Middle frontal gyrus (tissue), 1 donor: ENCODE results near the gene MFN2.

Experiments used
- DNase-seq: peaks from one replicate; pipeline ENCODE4 v3.0.0-alpha.2; 2015; ENCODE audit warnings: low spot score; ENCODE audit errors: extremely low spot score

The MFN2 gene

GRCh38 chr1:11960276-11960675, 20.0 kb upstream of the MFN2 start:
- no peak for DNase-seq

- DNase-seq, result no peak
Measured at GRCh38 chr1:11960715-11961114, 19.5 kb upstream of the MFN2 start.

- no peak for DNase-seq
Measured at GRCh38 chr1:11961230-11961629, 19.0 kb upstream of the MFN2 start.

GRCh38 chr1:11963622-11964021, 16.6 kb upstream of the MFN2 start:
- DNase-seq, result no peak

GRCh38 chr1:11964656-11965055, 15.6 kb upstream of the MFN2 start:
- no peak for DNase-seq

- DNase-seq, result no peak
Measured at GRCh38 chr1:11967028-11967547, 13.2 kb upstream of the MFN2 start.

- DNase-seq, result no peak
Measured at GRCh38 chr1:11970441-11971185, 9.6 kb upstream of the MFN2 start.

- DNase-seq, result no peak
Measured at GRCh38 chr1:11977625-11978024, 2.6 kb upstream of the MFN2 start.

GRCh38 chr1:11978301-11978700, 1.9 kb upstream of the MFN2 start:
- DNase-seq, result no peak

- DNase-seq, result no peak
Measured at GRCh38 chr1:11979028-11979850, 1.0 kb upstream of the MFN2 start.

GRCh38 chr1:11980676-11980972, 380 bp downstream of the MFN2 start:
- no peak for DNase-seq

GRCh38 chr1:11981378-11982009, 1.2 kb downstream of the MFN2 start:
- no peak for DNase-seq

GRCh38 chr1:11982010-11982392, 1.8 kb downstream of the MFN2 start:
- no peak for DNase-seq

- DNase-seq, result no peak
Measured at GRCh38 chr1:11984121-11984520, 3.9 kb downstream of the MFN2 start.

- DNase-seq, result no peak
Measured at GRCh38 chr1:11984576-11984975, 4.3 kb downstream of the MFN2 start.

- no peak for DNase-seq
Measured at GRCh38 chr1:11985171-11985570, 4.9 kb downstream of the MFN2 start.

- DNase-seq, result no peak
Measured at GRCh38 chr1:11985851-11986250, 5.6 kb downstream of the MFN2 start.

- no peak for DNase-seq
Measured at GRCh38 chr1:11989669-11990068, 9.4 kb downstream of the MFN2 start.

- no peak for DNase-seq
Measured at GRCh38 chr1:11990303-11991032, 10.2 kb downstream of the MFN2 start.

GRCh38 chr1:11991969-11992676, 11.9 kb downstream of the MFN2 start:
- no peak for DNase-seq
